Measurements from ENCODE around the gene RASIP1.
"Not testable (repeated sequence)": the region's sequence is repeated elsewhere in the genome, so short reads cannot be mapped to it uniquely, and the experiment has no call there.

DNA sequence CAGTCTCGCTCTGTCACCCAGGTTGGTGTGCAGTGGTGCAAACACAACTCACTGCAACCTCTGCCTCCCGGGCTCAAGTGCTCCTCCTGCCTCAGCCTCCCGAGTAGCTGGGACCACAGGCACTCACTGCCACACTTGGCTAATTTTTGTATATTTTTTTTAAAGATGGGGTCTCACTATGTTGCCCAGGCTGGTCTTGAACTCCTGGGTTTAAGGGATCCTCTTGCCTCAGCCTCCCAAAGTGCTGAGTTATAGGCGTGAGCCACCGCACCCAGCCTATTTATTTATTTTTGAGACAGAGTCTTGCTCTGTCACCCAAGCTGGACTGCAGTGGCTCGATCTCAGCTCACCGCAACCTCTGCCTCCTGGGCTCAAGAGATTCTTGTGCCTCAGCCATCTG lies 53.8 kb downstream of the RASIP1 start:
- TF ChIP-seq, protein P1, sequence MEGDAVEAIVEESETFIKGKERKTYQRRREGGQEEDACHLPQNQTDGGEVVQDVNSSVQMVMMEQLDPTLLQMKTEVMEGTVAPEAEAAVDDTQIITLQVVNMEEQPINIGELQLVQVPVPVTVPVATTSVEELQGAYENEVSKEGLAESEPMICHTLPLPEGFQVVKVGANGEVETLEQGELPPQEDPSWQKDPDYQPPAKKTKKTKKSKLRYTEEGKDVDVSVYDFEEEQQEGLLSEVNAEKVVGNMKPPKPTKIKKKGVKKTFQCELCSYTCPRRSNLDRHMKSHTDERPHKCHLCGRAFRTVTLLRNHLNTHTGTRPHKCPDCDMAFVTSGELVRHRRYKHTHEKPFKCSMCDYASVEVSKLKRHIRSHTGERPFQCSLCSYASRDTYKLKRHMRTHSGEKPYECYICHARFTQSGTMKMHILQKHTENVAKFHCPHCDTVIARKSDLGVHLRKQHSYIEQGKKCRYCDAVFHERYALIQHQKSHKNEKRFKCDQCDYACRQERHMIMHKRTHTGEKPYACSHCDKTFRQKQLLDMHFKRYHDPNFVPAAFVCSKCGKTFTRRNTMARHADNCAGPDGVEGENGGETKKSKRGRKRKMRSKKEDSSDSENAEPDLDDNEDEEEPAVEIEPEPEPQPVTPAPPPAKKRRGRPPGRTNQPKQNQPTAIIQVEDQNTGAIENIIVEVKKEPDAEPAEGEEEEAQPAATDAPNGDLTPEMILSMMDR (IDR thresholded peaks at IDR 0.05; ENCODE audit: borderline replicate concordance, extremely low read depth, low read length, poor library complexity, severe bottlenecking): not testable (repeated sequence)
- not testable (repeated sequence) for TF ChIP-seq EZH2 (IDR thresholded peaks at IDR 0.05; ENCODE audit: borderline replicate concordance, low read depth, low read length, severe bottlenecking)
